ENCODE data around the gene RESF1.
"Not testable (repeated sequence)": the region's sequence is repeated elsewhere in the genome, so short reads cannot be mapped to it uniquely, and the experiment has no call there.

RESF1 gene

DNA sequence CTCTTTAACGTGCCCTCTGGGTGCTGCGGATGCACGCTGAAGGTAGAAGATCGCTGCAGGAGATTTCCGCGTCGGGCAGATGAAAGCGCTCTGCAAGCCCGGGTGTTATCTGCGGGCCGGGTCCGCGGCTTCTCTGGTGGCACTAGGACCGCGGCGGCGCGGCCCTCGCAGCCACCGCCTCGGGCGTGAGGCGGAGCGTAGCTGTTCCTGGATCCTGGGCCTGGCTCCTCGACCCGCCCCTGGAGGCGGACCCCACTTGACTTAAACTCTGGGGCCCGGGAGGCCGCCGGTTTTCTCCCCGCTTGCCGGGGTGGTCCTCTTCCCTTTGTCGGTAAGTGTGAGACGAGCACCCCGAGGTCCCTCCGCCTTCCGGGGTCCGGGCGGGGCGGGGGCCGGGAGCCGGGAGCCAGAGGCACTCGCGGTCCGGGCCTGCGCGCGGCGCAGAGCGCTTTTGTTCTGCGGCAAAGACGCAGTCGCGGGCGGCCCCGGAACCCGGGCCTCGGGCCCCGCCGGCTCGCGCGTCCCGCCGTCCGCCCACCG, at the start of gene RESF1:
Gene RESF1, plus strand, starts transcription at position 255 of the 540 bp plus-strand sequence. CDS start 21,541 bp downstream, outside the sequence.
- no peak for FAIRE-seq

GRCh38 chr12:31914927-31915326, 44.3 kb upstream of the RESF1 start:
- DNase-seq (ENCODE audit: insufficient read length, low spot score): no peak
- no peak for FAIRE-seq

More for the DNA sequence above, at the start of gene RESF1:
- DNase-seq (ENCODE audit: insufficient read length, low spot score): peak; percentile 74

GRCh38 chr12:31915446-31915845, 43.8 kb upstream of the RESF1 start:
- DNase-seq (ENCODE audit: insufficient read length, low spot score) (no peak), FAIRE-seq (no peak)

DNA sequence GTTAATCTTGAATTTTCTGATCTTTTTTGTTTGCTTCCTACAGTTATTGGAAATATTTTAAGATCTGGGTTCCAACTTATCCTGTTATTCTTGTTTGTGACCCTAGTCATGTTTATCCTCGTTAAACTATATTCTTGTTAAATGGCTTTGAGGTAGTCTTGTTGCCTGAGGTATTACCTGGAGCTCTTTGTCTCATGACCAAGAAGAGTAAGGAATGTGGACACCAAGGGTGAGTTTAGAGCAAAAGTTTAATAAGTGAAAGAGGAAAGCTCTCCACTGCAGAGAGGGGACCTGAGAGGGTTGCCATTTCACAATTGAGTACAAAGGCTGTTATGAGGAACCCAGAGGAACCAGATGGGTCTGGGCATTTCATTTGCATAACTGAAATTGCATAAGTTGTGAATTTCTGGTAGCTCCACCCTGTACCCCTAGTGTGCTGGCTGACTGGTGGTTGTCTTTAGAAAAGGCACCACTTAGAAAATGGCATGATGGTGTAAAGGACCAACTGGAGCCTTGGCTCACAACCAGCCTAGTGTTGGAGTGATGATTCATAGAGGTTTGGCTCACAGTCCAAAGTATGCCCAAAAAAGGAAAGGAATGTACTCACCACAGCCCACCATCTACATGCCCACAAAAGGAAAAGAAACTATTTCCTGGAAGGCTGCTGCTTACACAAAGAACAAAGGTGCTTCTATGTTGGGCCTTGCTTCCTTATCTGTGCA, 36.7 kb upstream of the RESF1 start:
- no peak for FAIRE-seq
- DNase-seq (ENCODE audit: insufficient read length, low spot score): no peak

DNA sequence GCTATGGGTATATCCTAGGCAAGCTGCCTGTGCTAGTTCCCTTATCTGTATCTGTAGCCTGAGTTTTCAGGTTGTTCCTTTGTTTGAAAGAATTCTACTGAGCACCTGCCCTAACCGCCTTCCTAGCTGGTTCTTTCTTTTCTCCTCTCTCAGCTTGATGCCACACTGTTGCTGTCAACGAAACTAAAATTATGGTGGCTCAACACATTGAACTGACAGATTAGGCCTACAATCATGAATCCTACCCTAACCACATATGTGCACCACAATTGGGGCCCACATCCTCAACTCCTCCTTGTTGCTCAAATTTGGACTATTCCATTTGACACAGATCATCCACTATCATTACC, 36.2 kb upstream of the RESF1 start:
- no peak for FAIRE-seq

GRCh38 chr12:31928246-31929026, 30.8 kb upstream of the RESF1 start:
- DNase-seq (ENCODE audit: insufficient read length, low spot score) (no peak), FAIRE-seq (no peak)

More for the DNA sequence above, 36.2 kb upstream of the RESF1 start:
- DNase-seq (ENCODE audit: insufficient read length, low spot score): no peak

- DNase-seq (ENCODE audit: insufficient read length, low spot score): no peak
- no peak for FAIRE-seq
Measured at GRCh38 chr12:31929027-31929526, 30.1 kb upstream of the RESF1 start.

DNA sequence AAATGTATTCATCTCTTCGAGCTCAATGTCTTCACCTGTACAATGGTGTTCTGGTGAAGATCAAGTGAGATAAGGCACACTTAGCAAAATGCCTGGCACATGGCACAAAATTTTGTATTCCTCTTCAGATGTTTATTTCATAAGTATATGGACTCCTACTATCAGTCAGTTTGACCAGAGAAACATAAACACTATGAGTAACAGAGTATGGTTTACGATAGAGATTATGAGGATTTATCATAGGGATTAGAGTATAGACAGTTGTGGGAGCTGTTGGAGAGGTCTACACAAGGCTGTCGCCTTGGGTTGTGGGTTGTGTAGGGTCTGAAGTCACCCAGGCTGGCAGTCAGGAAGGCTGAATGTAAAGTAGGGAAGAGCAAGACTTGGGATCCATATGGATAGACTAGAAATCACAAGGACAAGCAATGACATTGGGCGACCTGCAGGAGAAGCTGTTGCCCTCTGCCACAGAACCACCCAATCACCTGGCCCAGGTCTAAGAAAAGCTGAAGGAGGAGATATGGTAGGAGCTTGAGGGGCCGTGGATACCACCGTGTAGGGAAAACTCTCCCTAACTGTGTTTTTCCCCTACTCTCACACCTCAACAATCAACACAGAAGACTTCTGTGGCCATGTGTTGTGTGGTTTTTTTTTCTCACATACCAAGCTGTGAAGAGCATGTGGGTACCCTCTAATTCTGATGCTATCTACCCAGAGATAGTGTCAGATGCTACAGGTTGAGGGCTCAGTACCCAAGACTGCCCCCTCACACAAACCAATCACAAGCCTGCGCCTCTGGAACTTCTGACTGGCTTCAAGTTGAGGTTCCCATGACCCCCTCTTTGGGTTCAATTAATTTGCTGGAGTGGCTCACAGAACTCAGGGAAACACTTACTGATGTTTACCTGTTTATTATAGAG, 27.2 kb upstream of the RESF1 start:
- no peak for FAIRE-seq
- DNase-seq (ENCODE audit: insufficient read length, low spot score): no peak

GRCh38 chr12:31944299-31944698, 14.9 kb upstream of the RESF1 start:
- no peak for DNase-seq (ENCODE audit: insufficient read length, low spot score)
- no peak for FAIRE-seq

DNA sequence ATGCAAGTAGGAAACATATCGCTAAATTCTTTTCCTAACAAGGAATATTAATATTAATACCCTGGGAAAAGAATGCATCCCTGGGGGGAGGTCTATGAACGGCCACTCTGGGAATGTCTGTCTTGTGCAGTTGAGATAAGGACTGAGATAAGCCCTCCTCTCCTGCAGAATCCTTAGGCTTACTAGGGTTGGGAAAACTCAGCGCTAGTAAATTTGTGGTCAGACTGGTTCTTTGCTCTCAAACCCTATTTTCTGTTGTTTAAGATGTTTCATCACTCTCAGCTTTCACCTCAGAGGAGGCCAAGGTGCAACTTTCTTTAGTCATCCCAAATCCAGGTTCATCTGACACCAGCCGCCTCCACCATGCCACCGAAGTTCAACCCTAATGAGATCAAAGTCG, 11.2 kb upstream of the RESF1 start:
- no peak for DNase-seq (ENCODE audit: insufficient read length, low spot score)

DNA sequence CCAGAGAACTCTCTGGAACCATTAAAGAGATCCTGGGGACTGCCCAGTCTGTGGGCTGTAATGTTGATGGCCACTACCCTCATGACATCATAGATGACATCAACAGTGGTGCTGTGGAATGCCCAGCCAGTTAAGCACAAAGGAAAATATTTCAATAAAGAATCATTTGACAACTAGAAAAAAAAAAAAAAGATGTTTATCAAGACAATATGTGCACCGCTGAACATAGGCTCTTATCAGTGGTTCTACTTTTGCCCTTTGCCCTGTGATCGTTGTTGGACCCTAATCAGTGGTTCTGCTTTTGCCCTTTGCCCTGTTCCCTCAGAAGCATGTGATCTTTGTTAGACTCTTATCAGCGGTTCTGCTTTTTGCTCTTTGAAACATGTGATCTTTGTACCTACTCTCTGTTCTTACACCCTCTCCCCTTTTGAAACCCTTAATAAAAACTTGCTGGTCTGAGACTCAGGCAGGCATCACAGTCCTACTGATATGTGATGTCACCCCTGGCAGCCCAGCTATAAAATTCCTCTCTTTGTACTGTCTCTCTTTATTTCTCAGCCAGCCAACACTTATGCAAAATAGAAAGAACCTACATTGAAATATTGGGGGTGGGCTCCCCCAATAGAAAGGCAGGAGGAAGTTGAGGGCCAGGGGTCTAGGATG, 10.4 kb upstream of the RESF1 start:
- FAIRE-seq; DNase-seq (ENCODE audit: insufficient read length, low spot score): not testable (repeated sequence)

More for the DNA sequence above, 11.2 kb upstream of the RESF1 start:
- FAIRE-seq: no peak

DNA sequence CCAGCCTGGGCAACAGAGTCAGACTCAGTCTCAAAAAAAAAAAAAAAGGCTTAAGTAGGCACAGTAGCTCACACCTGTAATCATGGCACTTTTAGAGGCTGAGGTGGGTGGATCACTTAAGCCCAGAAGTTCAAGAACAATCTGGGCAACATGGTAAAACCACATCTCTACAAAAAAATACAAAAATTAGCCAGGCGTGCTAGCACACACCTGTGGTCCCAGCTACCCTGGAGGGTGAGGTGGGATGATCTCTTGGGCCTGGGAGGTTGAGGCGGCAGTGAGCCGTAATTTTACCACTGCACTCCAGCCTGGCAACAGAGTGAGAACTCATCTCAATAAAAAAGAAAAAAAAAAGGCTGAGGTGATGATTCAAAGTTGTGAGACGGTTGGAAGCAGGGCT, 9.1 kb upstream of the RESF1 start:
- no peak for DNase-seq (ENCODE audit: insufficient read length, low spot score)

DNA sequence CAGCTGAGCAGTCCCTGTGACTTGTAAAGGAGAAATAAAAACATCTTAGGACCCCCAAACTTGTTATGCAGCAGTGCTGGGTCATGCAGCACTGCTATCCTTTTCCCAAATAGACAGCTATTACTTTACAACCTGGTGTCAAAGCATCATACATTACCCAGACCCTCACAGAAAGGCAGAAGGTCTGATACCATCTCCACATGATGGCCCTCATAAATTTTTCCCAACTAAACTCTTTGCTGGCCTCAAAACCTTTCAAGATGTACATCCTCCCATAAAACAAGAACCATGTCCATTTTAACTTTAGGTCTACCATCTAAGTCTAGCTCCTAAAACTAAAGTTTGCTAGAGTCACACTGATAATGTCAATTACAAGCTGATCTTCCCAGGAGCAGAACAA, 8.7 kb upstream of the RESF1 start:
- DNase-seq (ENCODE audit: insufficient read length, low spot score): no peak
- FAIRE-seq: no peak

More for the DNA sequence above, 9.1 kb upstream of the RESF1 start:
- no peak for FAIRE-seq

- no peak for FAIRE-seq
Measured at GRCh38 chr12:31951008-31951407, 8.2 kb upstream of the RESF1 start.

DNA sequence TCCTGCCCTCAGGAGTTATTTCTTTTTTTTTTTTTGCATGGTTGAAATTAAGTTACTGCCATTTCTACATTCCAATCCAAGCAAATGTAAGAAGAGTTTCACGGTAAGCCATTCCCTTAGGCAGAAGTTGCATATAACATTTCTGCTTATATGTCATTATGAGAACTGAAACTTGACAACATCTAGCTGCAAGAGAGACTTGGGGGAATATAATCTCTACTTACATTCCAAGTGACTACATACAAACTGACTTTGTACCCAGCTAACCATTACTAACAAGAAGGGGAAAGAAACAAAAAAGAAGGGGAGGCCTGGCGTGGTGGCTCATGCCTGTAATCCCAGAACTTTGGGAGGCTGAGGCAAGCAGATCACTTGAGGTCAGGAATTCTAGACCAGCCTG, 7.3 kb upstream of the RESF1 start:
- no peak for FAIRE-seq
- DNase-seq (ENCODE audit: insufficient read length, low spot score): no peak

More at GRCh38 chr12:31951008-31951407, 8.2 kb upstream of the RESF1 start:
- no peak for DNase-seq (ENCODE audit: insufficient read length, low spot score)

DNA sequence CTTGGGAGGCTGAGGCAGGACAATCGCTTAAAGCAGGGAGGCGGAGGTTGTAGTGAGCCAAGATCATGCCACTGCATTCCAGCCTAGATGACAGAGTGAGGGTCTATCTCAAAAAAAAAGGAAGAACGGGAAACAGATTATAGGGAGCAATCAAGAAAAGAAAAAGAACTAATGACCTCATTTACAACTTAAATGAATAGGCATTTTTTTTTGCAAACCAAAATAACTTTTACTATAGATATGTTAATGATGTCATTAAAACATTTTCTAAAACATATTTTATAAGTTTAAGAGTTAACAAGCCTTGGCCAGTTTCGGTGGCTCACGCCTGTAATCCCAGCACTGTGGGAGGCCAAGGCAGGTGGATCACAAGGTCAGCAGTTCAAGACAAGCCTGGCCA, 6.8 kb upstream of the RESF1 start:
- FAIRE-seq: no peak
- no peak for DNase-seq (ENCODE audit: insufficient read length, low spot score)

- DNase-seq (ENCODE audit: insufficient read length, low spot score) (no peak), FAIRE-seq (no peak)
Measured at GRCh38 chr12:31954925-31955858, 4.0 kb upstream of the RESF1 start.

DNA sequence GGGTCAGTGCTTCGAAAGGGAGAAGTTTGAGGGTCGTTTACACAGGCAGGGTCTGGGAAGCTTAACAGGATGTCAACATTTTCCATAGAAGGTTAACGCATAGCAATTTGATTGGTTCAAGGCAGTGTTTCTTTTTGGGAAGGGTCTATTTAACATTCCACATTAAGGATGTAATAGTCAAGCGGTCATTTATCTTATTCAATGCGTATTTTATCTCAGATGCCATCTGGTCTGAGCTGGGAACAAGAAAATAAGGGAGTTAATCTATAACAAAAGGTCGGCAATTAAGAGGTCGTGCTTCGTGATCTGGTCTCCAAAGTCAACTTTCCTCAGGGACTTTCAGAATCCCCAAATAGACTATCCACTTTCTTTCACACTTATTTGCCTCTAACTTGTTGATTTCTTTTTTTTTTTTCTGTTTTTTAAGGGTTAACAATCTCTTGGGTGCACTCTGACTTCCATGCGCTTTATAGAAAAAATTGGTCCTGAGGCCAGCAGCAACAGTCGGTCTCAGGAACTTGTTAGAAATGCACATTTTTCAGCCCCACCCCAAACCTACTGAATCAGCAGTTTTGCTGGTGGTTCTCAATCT, 550 bp upstream of the RESF1 start:
- DNase-seq (ENCODE audit: insufficient read length, low spot score) (no peak), FAIRE-seq (no peak)
